GM18870 (cell line): ENCODE results near the gene GNPDA1.

Source experiments
- ATAC-seq: cut with Tn5 transposase; IDR thresholded peaks from one replicate; pipeline ENCODE4 v1.9.1; 2021; ENCODE audit warnings: moderate library complexity; ENCODE audit not compliant: unreplicated experiment

The GNPDA1 gene

DNA sequence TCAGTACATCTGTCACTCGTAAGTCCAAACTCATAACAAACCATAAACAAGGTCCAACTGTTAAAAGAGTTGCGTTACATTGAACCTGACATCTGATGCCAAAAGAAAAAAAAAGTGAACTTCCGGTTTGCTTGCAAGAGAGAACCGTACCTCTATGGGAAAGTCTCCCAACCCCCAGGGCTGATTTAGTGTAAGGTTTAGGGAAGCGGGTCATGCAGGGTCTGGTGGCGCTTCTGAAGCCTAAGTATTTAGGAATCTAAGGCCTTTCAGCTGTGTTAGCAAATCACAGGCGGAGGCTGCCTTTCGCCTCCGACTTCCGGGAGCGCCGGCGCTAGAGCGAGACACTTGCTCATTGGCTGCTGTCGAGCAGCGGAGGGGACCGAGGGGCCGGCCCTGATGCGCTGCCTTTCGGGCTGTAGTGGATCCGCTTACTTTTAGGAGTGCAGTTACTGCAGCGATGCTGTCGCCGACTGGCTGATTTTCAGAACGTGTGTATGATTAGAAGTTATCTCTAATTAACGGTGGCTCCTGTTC is 12.0 kb upstream of the GNPDA1 start:
- peak; percentile 91 for ATAC-seq

DNA sequence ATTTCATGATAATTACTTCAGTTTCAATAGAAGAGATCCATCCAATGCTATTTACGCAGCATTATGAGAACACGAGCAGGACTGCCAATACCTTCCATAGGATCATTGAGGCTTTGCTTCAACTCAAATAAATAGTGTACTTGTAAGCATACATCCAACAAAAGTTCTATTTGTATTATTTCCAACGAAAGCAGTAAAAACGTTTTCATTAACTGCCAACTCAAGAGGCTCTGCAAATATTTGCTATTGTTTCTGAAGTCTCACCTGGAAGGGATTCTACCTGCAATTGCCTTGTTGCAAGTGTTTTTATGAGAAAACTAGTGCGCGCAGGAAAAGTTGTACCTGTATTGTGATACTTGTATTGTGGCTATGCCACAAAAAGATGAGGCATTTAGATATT is 11.0 kb upstream of the GNPDA1 start:
- ATAC-seq: no peak

DNA sequence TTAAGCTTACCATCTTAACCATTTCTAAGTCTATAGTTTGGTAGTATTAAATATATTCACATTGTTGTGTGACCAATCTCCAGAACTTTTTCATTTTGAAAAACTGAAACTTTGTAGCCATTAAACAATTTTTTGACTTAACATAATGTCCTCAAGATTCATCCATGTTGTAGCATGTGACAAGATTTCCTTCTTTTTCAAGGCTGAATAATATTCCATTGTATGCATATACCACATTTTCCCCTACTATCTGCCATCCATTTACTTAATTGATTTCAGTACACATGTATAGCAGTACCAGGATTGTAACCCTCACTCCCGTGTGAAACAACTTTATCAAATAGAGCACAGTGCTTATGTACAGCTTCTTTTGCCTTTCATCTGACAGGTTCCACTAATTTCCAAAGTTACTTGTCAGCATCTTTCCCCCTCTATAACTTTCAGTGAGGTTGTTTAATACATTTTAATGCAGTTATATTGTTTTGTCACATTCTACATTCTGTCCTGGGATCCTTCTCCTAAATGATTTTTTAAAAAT is 7.4 kb upstream of the GNPDA1 start:
- no peak for ATAC-seq

DNA sequence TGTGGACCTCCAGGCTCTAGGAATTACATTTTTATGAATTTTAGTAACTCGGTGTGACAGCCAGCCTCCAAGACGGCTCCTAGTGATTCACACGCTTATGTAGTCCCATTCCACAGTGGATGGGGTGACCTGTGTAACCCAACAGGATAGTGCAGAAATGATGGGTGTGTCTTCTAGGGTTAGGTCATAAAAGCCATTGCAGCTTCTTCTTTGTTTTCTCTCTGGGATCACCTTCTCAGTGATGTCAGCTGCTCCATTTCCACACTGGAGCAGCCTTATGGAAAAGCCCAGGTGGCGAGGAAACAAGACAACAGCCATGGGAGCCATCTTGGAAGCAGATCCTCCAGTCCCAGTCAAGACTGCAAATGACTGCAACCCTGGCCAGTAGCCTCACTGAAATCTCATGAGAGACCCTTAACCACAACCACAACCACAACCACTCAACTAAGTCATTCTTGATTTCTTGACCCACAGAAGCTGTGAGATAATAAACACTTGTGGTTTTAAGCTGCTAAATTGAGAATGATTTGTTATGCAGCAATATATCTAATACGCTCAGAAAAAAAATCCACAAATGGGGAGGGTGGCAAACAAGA is 5.1 kb upstream of the GNPDA1 start:
- ATAC-seq: peak; percentile 39

DNA sequence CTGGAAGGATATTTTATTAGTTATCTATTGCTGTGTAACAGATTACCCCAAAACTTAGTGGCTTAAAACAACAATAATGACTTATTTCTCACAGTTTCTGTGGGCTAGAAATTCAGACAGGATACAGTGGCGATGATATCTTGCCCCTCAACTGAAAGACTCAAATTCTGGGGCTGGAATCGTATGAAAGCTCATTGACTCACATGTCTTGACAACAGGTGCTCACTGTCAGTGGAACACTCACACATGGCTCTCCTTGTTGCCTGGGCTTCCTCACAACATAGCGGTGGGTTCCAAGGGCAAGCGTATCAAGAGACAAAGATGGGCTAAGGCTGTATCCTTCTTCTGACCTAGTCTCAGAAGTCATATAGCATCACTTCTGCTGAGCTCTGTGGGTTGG is 3.7 kb upstream of the GNPDA1 start:
- peak; percentile 26 for ATAC-seq

DNA sequence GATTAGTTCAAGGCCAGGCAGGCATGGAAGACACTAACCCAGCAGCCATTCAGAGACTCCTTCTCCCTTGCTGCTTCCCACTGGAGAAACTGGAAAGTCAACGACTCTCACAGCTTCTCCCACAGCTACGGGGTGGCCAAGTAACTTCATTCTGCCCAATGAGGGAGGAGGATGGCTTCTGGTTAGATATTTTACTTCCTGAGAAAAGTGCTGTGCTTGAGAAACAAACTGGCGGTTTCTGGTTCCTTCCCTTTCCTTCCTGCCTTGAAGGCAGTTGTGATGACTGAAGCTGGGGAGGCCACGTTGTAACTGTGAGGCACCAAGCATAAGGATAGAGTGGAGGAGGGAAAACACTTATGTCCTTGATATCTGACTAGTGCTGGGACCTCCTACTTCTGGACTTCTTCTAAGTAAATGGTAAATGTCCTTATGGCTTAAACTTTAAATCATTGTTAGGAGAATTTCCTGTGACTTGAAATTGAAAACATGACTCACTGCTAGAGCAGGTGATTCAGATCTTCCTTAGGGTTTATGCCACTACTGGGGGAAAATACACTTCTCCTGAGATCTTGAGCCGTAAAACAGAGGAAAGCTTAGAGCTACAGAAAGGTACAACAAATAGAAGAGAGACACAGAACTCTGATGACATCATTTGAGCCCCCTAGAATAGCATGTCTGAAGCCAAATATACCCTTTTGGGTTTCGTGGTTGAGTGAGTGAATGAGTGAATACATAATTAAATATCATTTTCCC is 3.1 kb upstream of the GNPDA1 start:
- peak; percentile 49 for ATAC-seq

DNA sequence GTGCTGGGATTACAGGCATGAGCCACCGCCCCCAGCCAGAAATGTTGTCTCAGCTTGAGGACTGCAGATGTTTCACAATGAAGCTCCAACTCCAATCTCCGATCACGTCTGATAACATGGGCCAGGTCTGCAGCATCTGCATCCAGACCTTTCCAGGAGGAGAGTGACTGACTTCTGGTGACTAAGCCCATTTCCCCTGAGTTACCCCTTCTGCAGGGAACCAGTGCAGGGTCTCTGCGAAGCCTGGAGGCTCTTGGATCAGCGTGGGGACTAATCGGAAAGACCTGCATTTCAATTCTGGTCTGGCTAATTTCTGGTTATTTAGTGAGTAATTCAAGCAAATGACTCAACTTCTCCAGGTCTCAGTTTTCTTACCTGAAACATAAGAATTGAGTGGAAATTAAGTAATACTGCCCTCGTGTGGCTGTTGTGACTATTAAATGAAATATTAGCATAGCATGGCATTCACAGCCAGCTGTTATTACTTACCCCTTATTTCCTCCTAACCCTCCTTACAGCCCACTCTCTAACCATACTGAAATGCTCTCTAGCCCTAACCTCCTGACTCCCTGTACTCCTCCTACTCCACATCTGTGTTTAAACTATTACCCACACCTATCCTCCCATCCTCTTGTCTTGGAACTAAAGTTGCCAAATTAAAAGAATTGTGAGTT is 2.2 kb upstream of the GNPDA1 start:
- ATAC-seq: peak; percentile 33

DNA sequence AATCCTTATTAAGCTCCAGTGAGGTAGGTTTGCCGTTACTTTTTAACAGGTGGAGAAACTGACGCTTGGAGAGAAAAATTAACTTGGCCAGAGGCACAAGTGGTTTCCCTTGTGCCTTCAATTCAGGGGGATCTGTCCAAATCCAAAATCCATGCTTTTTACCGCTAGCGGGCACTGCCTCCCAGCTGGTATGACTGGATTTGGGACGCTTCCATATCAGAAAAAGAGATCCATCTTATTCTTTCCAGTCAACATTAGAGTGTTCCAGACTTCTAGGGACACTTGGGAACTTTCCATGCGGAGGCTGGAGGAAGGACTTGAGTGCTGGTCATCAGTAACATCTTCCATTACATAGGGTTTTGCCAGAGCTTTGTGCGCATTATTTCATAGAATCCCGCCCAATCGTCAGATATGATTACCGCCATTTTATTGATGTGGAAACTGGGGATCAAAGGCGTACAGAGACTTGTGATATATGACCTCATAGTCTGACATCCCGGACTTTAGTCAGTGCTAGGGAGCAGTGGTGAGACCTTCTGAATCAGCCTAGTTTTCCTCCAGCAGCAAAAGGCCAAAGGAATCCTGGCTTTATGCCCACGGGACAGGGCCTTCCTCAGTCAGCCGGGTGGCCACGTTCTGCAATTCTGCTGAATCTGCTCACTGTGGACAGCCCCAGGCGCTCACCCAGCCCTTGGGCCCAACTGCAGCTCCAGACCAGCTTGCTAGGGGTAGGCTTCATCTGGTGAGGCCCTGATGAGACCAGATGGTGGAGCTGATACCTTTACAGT is 1.1 kb upstream of the GNPDA1 start:
- ATAC-seq: no peak

DNA sequence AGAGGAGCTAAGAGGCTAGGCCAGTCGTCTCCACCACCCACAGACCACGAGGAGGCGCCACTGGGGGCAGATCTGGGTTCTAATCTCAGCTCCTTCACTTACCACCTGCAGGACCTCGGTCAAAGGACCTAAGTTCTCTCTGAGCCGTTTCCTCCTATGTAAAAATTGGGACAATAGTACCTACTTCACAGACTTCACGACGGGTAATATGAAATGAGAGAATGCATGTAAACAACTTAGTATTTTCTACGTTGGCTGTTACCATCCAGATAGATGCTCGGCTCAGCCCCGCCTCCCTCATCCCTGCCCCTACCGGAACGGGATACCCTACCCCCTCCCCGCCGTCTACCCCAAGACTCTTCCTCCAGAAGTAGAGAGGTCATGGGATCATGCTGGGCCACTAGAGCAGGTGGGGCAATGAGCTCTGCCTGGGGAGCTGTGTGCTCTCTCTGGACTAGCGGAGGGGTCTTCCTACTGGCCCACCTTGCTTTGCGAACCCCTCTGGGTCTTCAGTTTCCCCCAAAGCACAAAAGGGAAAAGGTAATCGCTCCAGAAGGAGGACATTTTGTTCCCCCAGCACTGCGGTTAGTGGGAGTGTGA is 541 bp downstream of the GNPDA1 start:
- no peak for ATAC-seq

DNA sequence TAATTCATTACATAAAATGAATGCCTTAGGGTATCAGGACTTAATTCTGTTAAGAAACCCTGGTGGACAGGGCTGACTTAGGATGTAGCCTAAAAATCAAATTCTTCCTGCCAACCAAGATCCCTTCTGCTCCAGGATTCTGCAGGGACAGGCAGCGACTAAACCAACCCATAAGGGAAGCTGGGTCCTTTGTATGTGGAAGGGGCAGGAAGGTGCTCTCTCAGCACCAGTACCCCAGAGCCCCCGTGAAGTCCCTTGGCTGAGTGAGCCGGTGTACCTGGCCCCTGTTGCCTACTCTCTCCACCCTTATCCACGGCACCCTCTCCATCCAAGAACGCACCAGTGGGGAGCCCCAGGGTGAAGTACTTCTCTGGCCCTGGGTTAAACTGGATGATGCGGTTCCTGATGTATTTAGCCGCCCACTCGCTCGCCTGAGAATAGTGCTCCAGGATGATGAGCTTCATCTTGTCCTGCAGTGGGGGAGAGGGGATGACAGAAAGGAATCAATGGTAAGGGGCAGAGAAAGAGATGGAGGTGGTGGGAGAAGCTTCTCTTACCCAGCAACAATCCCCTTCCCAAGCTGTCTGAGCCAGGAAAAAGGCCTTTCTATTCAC is 1.1 kb downstream of the GNPDA1 start:
- ATAC-seq: no peak

DNA sequence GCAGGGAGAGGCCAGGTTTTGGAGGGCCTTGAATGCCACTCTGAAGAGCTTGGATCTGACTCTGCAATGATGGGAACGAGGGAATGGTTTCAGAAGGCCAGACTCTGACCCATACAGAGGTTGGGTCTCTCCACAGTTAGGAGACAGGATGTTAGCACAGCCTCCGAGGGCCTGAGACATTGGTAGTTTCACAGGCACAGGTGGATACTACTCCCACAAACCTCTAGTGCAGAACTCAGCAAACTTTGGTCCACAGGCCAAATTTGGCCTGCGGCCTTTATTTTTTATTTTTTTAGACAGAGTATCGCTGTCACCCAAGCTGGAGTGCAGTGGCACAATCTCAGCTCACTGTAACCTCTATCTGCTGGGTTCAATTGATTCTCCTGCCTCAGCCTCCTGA is 2.9 kb downstream of the GNPDA1 start:
- no peak for ATAC-seq

DNA sequence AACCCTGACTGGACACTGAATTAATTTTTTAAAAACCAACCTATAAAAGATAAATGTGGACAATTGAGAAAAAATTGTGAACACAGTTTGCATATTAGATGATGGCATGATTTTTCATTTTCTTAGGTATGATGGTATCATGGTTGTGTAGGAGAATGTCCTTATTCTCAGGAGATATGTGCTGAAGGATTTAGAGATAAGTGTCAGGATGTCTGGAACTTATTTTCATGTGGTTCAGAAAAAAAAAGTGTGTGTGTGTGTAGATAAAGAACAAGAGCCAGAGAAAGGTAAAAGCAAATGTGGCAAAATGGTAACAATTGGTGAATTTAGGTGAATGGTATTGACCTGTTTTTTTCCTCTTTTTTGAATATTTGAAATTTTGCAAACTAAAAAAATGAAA is 4.0 kb downstream of the GNPDA1 start:
- no peak for ATAC-seq

DNA sequence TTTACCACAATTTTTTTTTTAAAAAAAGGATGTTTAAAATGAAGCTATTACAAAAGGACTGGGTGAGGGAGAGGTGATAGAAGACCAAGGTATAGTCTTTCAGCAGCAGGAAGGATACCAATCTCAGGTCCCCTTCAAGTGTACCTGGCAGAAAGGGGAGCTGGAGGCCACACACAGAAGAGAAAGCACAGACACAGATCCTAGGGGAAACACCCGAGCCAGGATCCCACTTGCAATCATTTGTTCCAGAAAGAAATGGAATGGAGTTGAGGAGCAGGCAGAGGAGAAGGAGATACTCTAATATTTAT is 5.6 kb downstream of the GNPDA1 start:
- ATAC-seq: no peak

DNA sequence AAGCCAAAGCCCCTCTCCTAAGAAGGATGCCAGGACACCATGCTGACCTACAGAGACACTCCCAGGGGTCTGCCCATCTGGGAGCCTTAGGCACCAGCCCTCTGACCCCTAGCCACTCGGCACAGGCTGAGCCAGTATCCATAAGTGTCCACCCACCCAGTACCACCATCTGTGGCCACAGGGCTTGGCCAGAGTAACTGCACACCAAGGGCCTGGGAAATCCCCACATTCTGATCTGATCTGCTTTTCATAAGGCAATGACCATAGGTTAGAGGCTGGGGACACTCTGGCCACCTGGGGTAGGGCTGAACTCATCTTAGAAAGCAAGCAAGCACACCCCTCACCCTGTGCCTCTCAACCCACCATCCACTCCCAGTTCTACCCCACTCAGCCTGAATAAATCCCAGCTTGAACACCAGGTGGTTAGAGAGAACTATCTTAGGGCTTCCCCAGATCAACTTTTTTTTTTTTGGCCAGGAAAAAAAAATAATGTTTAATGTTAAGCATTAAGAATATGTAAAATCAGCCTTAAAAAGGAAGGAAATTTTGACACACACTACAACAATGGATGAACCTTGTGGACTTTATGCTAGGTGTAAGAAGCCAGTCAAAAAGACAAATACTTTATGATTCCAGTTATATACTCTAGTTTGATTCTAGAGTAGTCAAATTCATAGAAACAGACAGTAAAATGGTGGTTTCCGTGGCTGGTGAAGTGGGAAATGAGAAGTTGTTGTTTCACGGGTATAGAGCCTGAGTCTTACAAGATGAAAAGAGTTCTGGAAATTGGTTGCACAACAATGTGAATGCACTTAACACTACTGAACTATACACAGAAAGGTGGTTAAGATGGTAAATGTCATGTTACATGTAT is 6.2 kb downstream of the GNPDA1 start:
- no peak for ATAC-seq

DNA sequence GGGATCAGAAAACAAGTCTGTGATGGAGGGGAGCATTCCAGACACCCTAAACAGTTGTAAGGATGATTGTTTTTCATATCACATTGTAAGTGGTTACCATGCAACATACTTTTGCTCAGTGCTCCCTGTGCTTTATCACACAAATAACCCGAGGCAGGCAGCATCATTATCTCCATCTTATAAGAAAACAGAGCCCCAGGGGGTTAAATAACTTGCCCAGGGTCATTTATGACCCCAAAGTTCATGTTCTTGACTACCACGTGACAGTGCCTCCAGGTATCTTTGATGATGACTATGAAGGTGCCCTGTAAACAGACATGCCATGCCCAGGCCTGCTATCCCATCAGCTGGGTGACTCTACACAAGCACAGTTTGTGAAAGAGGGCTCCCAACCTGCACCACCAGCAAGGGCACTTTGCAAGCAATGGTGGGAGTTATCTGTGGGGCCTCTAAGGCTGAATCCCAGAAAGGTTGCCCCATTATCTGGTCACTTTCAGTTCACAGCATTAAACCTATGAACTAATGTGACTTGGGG is 9.5 kb downstream of the GNPDA1 start:
- ATAC-seq: no peak

DNA sequence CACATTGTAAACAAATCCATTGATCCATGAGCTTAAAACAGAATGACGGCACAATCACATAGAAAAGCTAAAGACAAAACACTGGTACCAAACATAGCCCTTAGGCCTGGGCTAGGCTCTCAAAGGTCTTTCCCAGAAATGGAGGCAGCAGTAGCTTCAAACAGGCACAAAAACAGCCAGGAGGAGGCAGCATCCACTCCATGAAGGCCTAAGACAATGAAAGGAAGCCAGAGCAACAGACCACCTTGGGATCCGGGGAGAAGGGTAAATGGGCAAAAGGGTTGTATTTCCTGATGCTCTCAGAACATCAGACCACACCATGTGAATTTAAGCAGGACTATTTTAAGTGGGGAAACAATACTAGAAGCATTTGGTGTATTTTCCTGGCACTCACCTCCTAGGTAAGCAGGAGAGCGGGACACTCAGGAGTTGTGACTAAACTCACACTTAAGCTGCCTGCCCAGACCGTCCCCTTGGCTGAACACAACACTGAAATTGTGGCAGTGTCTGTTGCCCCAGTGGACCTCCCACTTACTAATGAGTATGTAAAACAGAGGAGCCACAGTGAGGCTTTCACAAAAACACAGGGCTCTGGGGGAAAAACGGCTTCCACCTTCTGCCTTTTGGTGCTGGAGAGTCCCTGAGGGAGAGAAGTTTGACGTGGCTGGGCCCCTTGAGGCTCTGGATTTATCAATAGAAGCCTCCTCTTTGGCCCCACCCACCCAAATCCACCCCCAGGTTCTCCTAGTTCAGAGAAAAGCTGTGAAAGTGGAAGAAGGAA is 11.9 kb downstream of the GNPDA1 start:
- ATAC-seq: no peak

DNA sequence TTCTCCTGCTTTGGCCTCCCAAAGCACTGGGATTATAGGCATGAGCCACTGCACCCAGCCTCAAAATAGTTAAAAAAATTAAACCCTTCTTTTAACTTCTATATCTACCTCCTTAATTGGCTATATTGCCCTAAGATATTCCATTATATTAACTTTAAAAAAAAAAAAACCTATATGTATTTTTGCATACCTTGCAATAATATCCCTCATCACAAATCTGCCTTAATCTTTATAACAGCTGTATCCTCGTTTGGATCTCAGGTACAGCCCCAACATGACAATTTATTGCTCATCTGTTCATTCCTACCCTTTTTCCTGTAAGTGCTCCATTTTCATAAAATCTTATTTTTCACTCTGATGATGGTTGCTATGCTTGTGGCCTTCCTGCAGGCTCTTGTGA is 12.7 kb downstream of the GNPDA1 start:
- ATAC-seq: no peak

DNA sequence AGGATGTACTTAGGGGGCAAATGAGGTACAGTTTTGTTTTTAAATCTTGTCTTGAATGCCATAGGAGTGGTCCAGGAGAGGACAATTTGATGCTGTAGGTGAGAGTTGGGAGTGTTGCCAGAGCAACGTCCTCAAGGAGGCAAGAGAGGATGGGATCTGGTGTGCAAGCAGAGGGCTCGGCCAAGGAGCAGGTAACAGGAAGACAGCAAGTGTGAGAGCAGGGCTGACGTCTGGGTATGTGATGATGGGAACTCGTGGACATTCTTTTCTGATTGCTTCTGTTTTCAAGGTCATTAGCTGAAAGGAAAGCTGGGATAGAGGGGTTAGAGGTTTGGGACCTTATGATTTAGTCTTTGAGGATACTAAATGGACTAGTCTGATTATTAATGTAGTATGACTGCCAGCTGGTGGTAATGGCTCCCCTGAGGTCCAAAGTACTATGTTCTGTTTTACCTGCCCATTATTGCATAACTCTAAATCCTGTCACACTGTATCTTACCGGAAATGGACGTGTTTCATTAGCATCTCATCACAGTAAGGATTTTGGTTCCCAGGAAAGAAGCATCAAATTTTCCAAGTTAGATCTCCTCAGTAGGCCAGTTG is 15.4 kb downstream of the GNPDA1 start:
- no peak for ATAC-seq
